Stimulated activated naive CD8-positive, alpha-beta T cell treated with anti-CD3 and anti-CD28 coated beads, Interleukin-15, Interleukin-2, amounts not matched to agents 100 ng/mL and 50 ng/mL, for 24 hours (primary cell): Measurements from ENCODE around the gene CCBE1.
"Not testable (repeated sequence)": the region's sequence is repeated elsewhere in the genome, so short reads cannot be mapped to it uniquely, and the experiment has no call there.

Experiments used
- H3K27ac Mint-ChIP-seq: one replicate; pipeline ENCODE4 v1.8.0; 2021; ENCODE audit warnings: mild to moderate bottlenecking, mixed read lengths
- H3K27me3 Mint-ChIP-seq: one replicate; pipeline ENCODE4 v1.8.0; 2021; ENCODE audit warnings: mixed read lengths
- H3K36me3 Mint-ChIP-seq: one replicate; pipeline ENCODE4 v1.8.0; 2021; ENCODE audit warnings: low read depth, mixed read lengths
- H3K4me1 Mint-ChIP-seq: one replicate; pipeline ENCODE4 v1.8.0; 2021; ENCODE audit warnings: low read depth, mixed read lengths
- H3K4me3 Mint-ChIP-seq: one replicate; pipeline ENCODE4 v1.8.0; 2021; ENCODE audit warnings: mild to moderate bottlenecking, mixed read lengths
- H3K9me3 Mint-ChIP-seq: one replicate; pipeline ENCODE4 v1.8.0; 2021; ENCODE audit warnings: mixed read lengths

Gene CCBE1

GRCh38 chr18:59528866-59529265 is 168.4 kb downstream of the CCBE1 start:
- Mint-ChIP-seq H3K9me3 (peaks cover 9% of the 10 kb centered on the region), H3K4me1 (no peaks in the 10 kb centered on the region), H3K4me3 (no peak overlapping the region), H3K36me3 (no peaks in the 10 kb centered on the region), H3K27me3 (peaks cover 14% of the 10 kb centered on the region), H3K27ac (no peak overlapping the region)

- Mint-ChIP-seq H3K4me3 (no peak overlapping the region), H3K4me1 (no peaks in the 10 kb centered on the region), H3K27me3 (no peaks in the 10 kb centered on the region), H3K27ac (no peak overlapping the region), H3K36me3 (no peaks in the 10 kb centered on the region), H3K9me3 (peaks cover 6% of the 10 kb centered on the region)
Measured at GRCh38 chr18:59520562-59521355, 176.5 kb downstream of the CCBE1 start.

GRCh38 chr18:59518705-59519104 is 178.5 kb downstream of the CCBE1 start:
- Mint-ChIP-seq H3K9me3 (no peaks in the 10 kb centered on the region), H3K27me3 (peaks cover 3% of the 10 kb centered on the region), H3K27ac (no peak overlapping the region), H3K4me1 (no peaks in the 10 kb centered on the region), H3K4me3 (no peak overlapping the region), H3K36me3 (no peaks in the 10 kb centered on the region)

- H3K9me3 Mint-ChIP-seq = no peaks in the 10 kb centered on the region
- H3K36me3 Mint-ChIP-seq = no peaks in the 10 kb centered on the region
- H3K27ac Mint-ChIP-seq = no peak overlapping the region
- H3K27me3 Mint-ChIP-seq = peaks cover 8% of the 10 kb centered on the region
- H3K4me1 Mint-ChIP-seq = no peaks in the 10 kb centered on the region
- no peak overlapping the region for H3K4me3 Mint-ChIP-seq
Measured at GRCh38 chr18:59517446-59518165, 179.6 kb downstream of the CCBE1 start.

- Mint-ChIP-seq H3K27me3 (peaks cover 8% of the 10 kb centered on the region), H3K36me3 (no peaks in the 10 kb centered on the region), H3K9me3 (no peaks in the 10 kb centered on the region), H3K4me3 (no peak overlapping the region), H3K27ac (no peak overlapping the region), H3K4me1 (no peaks in the 10 kb centered on the region)
Measured at GRCh38 chr18:59516356-59517155, 180.7 kb downstream of the CCBE1 start.

- H3K27me3 Mint-ChIP-seq, H3K4me1 Mint-ChIP-seq, H3K27ac Mint-ChIP-seq, H3K9me3 Mint-ChIP-seq, H3K4me3 Mint-ChIP-seq, H3K36me3 Mint-ChIP-seq: not testable (repeated sequence)
Measured at GRCh38 chr18:59515956-59516355, 181.3 kb downstream of the CCBE1 start.

- Mint-ChIP-seq H3K9me3 (no peaks in the 10 kb centered on the region), H3K4me1 (no peaks in the 10 kb centered on the region), H3K27ac (no peak overlapping the region), H3K27me3 (peaks cover 8% of the 10 kb centered on the region), H3K4me3 (no peak overlapping the region), H3K36me3 (no peaks in the 10 kb centered on the region)
Measured at GRCh38 chr18:59515147-59515546, 182.1 kb downstream of the CCBE1 start.

GRCh38 chr18:59514203-59514602 is 183.0 kb downstream of the CCBE1 start:
- no peaks in the 10 kb centered on the region for H3K9me3 Mint-ChIP-seq

GRCh38 chr18:59512025-59512755 is 185.0 kb downstream of the CCBE1 start:
- Mint-ChIP-seq H3K27me3 (peaks cover 8% of the 10 kb centered on the region), H3K36me3 (no peaks in the 10 kb centered on the region), H3K9me3 (no peaks in the 10 kb centered on the region), H3K27ac (no peak overlapping the region), H3K4me3 (no peak overlapping the region), H3K4me1 (no peaks in the 10 kb centered on the region)

More at GRCh38 chr18:59514203-59514602, 183.0 kb downstream of the CCBE1 start:
- Mint-ChIP-seq H3K4me3 (no peak overlapping the region), H3K27me3 (peaks cover 8% of the 10 kb centered on the region), H3K4me1 (no peaks in the 10 kb centered on the region), H3K27ac (no peak overlapping the region), H3K36me3 (no peaks in the 10 kb centered on the region)

GRCh38 chr18:59509481-59510442 is 187.5 kb downstream of the CCBE1 start:
- H3K4me3 Mint-ChIP-seq = no peak overlapping the region
- no peak overlapping the region for H3K27ac Mint-ChIP-seq
- no peaks in the 10 kb centered on the region for H3K36me3 Mint-ChIP-seq
- H3K9me3 Mint-ChIP-seq = no peaks in the 10 kb centered on the region
- no peaks in the 10 kb centered on the region for H3K4me1 Mint-ChIP-seq
- peaks cover 8% of the 10 kb centered on the region for H3K27me3 Mint-ChIP-seq

GRCh38 chr18:59505356-59505755 is 191.9 kb downstream of the CCBE1 start:
- no peaks in the 10 kb centered on the region for H3K4me1 Mint-ChIP-seq

GRCh38 chr18:59502274-59503175 is 194.7 kb downstream of the CCBE1 start:
- no peak overlapping the region for H3K4me3 Mint-ChIP-seq
- H3K27ac Mint-ChIP-seq = no peak overlapping the region
- H3K9me3 Mint-ChIP-seq = no peaks in the 10 kb centered on the region
- H3K36me3 Mint-ChIP-seq = no peaks in the 10 kb centered on the region
- H3K4me1 Mint-ChIP-seq = no peaks in the 10 kb centered on the region
- peaks cover 8% of the 10 kb centered on the region for H3K27me3 Mint-ChIP-seq

More at GRCh38 chr18:59505356-59505755, 191.9 kb downstream of the CCBE1 start:
- Mint-ChIP-seq H3K4me3 (no peak overlapping the region), H3K9me3 (no peaks in the 10 kb centered on the region), H3K36me3 (no peaks in the 10 kb centered on the region), H3K27me3 (peaks cover 8% of the 10 kb centered on the region), H3K27ac (no peak overlapping the region)

- Mint-ChIP-seq H3K9me3 (no peaks in the 10 kb centered on the region), H3K27me3 (peaks cover 8% of the 10 kb centered on the region), H3K4me1 (no peaks in the 10 kb centered on the region), H3K36me3 (no peaks in the 10 kb centered on the region), H3K4me3 (no peak overlapping the region), H3K27ac (no peak overlapping the region)
Measured at GRCh38 chr18:59501920-59502273, 195.3 kb downstream of the CCBE1 start.
